ENCODE data around the gene OXA1L. TPM values are rescaled to one million over a fixed set of nuclear protein-coding genes. Genes with fewer than 3 reads are reported as not detected.

Gene OXA1L
- total and polyA plus RNA-seq, 4 donors = 53.6 to 106 (median 61.8) TPM

- no peak for DNase-seq (ENCODE audit: low spot score)
- H3K9ac ChIP-seq (ENCODE audit: low read depth in 1 of 2, low read length in 2 of 2) = no peak overlapping the region
Measured at GRCh38 chr14:22770481-22771187, 4.1 kb downstream of the OXA1L start.

GRCh38 chr14:22772725-22773124 lies 6.2 kb downstream of the OXA1L start:
- Histone ChIP-seq H3K4me3 (ENCODE audit: low read depth in 1 of 3, low read length in 3 of 3) (no peak overlapping the region), H3K9me3 (ENCODE audit: control insufficient read depth in 4 of 4, low read length in 3 of 4) (no peaks in the 10 kb centered on the region), H3K27ac (ENCODE audit: low read depth in 1 of 2, low read length in 2 of 2) (no peak overlapping the region), H3K36me3 (ENCODE audit: control insufficient read depth in 4 of 4, insufficient read depth in 3 of 4, low read depth in 1 of 4, low read length in 3 of 4) (peaks cover 14 to 52% (median 34%) of the 10 kb centered on the region in 4 donors), H3K27me3 (ENCODE audit: control insufficient read depth in 4 of 4, insufficient read depth in 4 of 4, low read length in 3 of 4) (no peaks in the 10 kb centered on the region), H3K9ac (ENCODE audit: low read depth in 1 of 2, low read length in 2 of 2) (no peak overlapping the region), H3K4me1 (ENCODE audit: control insufficient read depth in 4 of 4, insufficient read depth in 4 of 4, low read length in 3 of 4) (peaks cover 0 to 8% (median 4%) of the 10 kb centered on the region in 4 donors)
- WGBS = 98% methylated on average over 1 of the region's 1 CpG
- DNase-seq (ENCODE audit: low spot score) = no peak
- TF ChIP-seq REST (IDR thresholded peaks at IDR 0.05) (no peak), GABPA (IDR thresholded peaks at IDR 0.05 in 1 of 2, conservative IDR thresholded peaks at IDR 0.05 in 1 of 2) (no peak), CTCF (IDR thresholded peaks at IDR 0.05; ENCODE audit: low read depth, low read length, missing input control) (no peak), ZBTB33 (IDR thresholded peaks at IDR 0.05) (no peak), HNF4A (conservative IDR thresholded peaks at IDR 0.05) (no peak), YY1 (IDR thresholded peaks at IDR 0.05) (no peak), FOXA2 (IDR thresholded peaks at IDR 0.05) (no peak), JUND (IDR thresholded peaks at IDR 0.05) (no peak), FOXA1 (IDR thresholded peaks at IDR 0.05) (no peak), MAX (IDR thresholded peaks at IDR 0.05) (no peak), ATF3 (IDR thresholded peaks at IDR 0.05) (no peak), SP1 (IDR thresholded peaks at IDR 0.05) (no peak), RAD21 (IDR thresholded peaks at IDR 0.05) (no peak)

More at GRCh38 chr14:22770481-22771187, 4.1 kb downstream of the OXA1L start:
- no peak overlapping the region for H3K4me3 ChIP-seq (ENCODE audit: low read depth in 1 of 3, low read length in 3 of 3)
- TF ChIP-seq JUND (IDR thresholded peaks at IDR 0.05) = no peak
- no peak for TF ChIP-seq HNF4G (IDR thresholded peaks at IDR 0.05)
- TF ChIP-seq EGR1 (IDR thresholded peaks at IDR 0.05; ENCODE audit: low read depth in 2 of 2) = no peak
- no peak for TF ChIP-seq ATF3 (IDR thresholded peaks at IDR 0.05)
- TF ChIP-seq CTCF (IDR thresholded peaks at IDR 0.05; ENCODE audit: low read depth, low read length, missing input control) = no peak
- TF ChIP-seq SP1 (IDR thresholded peaks at IDR 0.05) = no peak
- TF ChIP-seq RXRA (IDR thresholded peaks at IDR 0.05) = no peak
- 90% methylated on average over 8 of the region's 8 CpGs for WGBS
- H3K9me3 ChIP-seq (ENCODE audit: control insufficient read depth in 4 of 4, low read length in 3 of 4) = no peaks in the 10 kb centered on the region
- H3K36me3 ChIP-seq (ENCODE audit: control insufficient read depth in 4 of 4, insufficient read depth in 3 of 4, low read depth in 1 of 4, low read length in 3 of 4) = peaks cover 14 to 52% (median 34%) of the 10 kb centered on the region in 4 donors
- no peaks in the 10 kb centered on the region for H3K27me3 ChIP-seq (ENCODE audit: control insufficient read depth in 4 of 4, insufficient read depth in 4 of 4, low read length in 3 of 4)
- H3K27ac ChIP-seq (ENCODE audit: low read depth in 1 of 2, low read length in 2 of 2) = no peak overlapping the region
- peaks cover 0 to 18% (median 10%) of the 10 kb centered on the region in 4 donors for H3K4me1 ChIP-seq (ENCODE audit: control insufficient read depth in 4 of 4, insufficient read depth in 4 of 4, low read length in 3 of 4)
